GM12878 (cell line): Measurements from ENCODE around the gene KCNG1. TPM values are rescaled to one million over a fixed set of nuclear protein-coding genes. Genes with fewer than 3 reads are reported as not detected.

ENCODE experiments used
- ATAC-seq: fragments of 200-7000 bp; cut with Tn5 transposase; 3 replicates; pipeline ENCODE4 v1.9.1; 2020; ENCODE audit warnings: mild to moderate bottlenecking, moderate library complexity
- BruUV-seq: library from RNA; stranded (reverse); fragments of 400-500 nt; replicated peaks from 2 replicates; lab custom pipeline; 2021; lab: Mats Ljungman, UMichigan
- CTCF ChIA-PET: fragments of 300-600 bp; sonication (Branson Sonifier 250); formaldehyde crosslinking; extraction: SDS; loops from one replicate; lab custom pipeline; 2021; ENCODE audit warnings: inconsistent platforms; lab: Yijun Ruan, JAX
- POLR2A ChIA-PET: fragments of 350-600 bp; formaldehyde crosslinking; extraction: SDS; loops from one replicate; lab custom pipeline; 2021; ENCODE audit warnings: inconsistent platforms; lab: Charles Lee
- RAD21 ChIA-PET: fragments of 300-600 bp; sonication (Branson Sonifier 250); formaldehyde crosslinking; loops from one replicate; lab custom pipeline; 2023; ENCODE audit warnings: antibody characterized with exemption; ENCODE audit not compliant: unreplicated experiment; lab: Charles Lee
- SMC1A ChIA-PET: fragments of 300-600 bp; sonication (Branson Sonifier 250); formaldehyde crosslinking; loops from one replicate; lab custom pipeline; 2023; ENCODE audit not compliant: unreplicated experiment, uncharacterized antibody; lab: Charles Lee
- DNase-seq: peaks from one replicate; pipeline ENCODE4 v3.0.0-alpha.2; 2011; ENCODE audit warnings: low read depth, low spot score
- FAIRE-seq: peaks from 3 replicates; lab custom pipeline; 2011; peaks lifted over from hg19 to GRCh38; lab: Jason Lieb, UNC
- H2AFZ ChIP-seq: 2 replicates; pipeline ENCODE4 v1.6.0; 2011; ENCODE audit warnings: low read depth, low read length, control low read depth; ENCODE audit not compliant: control insufficient read depth
- H3K27ac ChIP-seq: 2 replicates; pipeline ENCODE4 v1.5.1; 2011; ENCODE audit warnings: control low read depth; ENCODE audit not compliant: control insufficient read depth, insufficient read depth
- H3K27me3 ChIP-seq, 2 experiments: replicated peaks in 1 of 2; 2 replicates each; pipeline versions ENCODE4 v1.6.0 to v1.6.1; 2011; ENCODE audit warnings: low read length in 1 of 2; ENCODE audit not compliant: control insufficient read depth in 2 of 2, insufficient read depth in 2 of 2
- H3K36me3 ChIP-seq, 2 experiments: 2 replicates each; pipeline ENCODE4 v1.5.1; 2011; ENCODE audit warnings: low read length in 1 of 2; ENCODE audit not compliant: control insufficient read depth in 2 of 2, insufficient read depth in 2 of 2
- H3K4me1 ChIP-seq: 2 replicates; pipeline ENCODE4 v1.6.1; 2011; ENCODE audit warnings: mild to moderate bottlenecking, low read length, moderate library complexity, mixed read lengths; ENCODE audit not compliant: control insufficient read depth, insufficient read depth
- H3K4me2 ChIP-seq: 2 replicates; pipeline ENCODE4 v1.6.0; 2011; ENCODE audit warnings: control low read depth; ENCODE audit not compliant: control insufficient read depth, insufficient read depth
- H3K4me3 ChIP-seq: fragments of 200-600 bp; sonication (generic); 2 replicates; pipeline ENCODE4 v1.5.1; 2016
- H3K79me2 ChIP-seq: 2 replicates; pipeline ENCODE4 v1.6.0; 2011; ENCODE audit warnings: low read length; ENCODE audit not compliant: control insufficient read depth, insufficient read depth
- H3K9ac ChIP-seq: 2 replicates; pipeline ENCODE4 v1.8.0; 2011; ENCODE audit warnings: low read length, control low read depth, mixed read lengths; ENCODE audit not compliant: control insufficient read depth, insufficient read depth
- H3K9me3 ChIP-seq: replicated peaks from 3 replicates; pipeline ENCODE4 v1.5.1; 2011; ENCODE audit warnings: mild to moderate bottlenecking, low read length; ENCODE audit not compliant: control insufficient read depth, insufficient read depth
- H4K20me1 ChIP-seq: 2 replicates; pipeline ENCODE4 v1.6.0; 2011; ENCODE audit not compliant: control insufficient read depth, insufficient read depth
- ELK1 ChIP-seq: IDR thresholded peaks from 2 replicates; pipeline ENCODE4 v1.6.1; 2012; ENCODE audit warnings: low read depth, low read length, improper control_type of control experiment
- GATAD2B ChIP-seq: fragments of 450-650 bp; conservative IDR thresholded peaks from 2 replicates; pipeline ENCODE4 v1.6.1; 2017; ENCODE audit warnings: low read depth, mild to moderate bottlenecking, moderate library complexity
- HSF1 ChIP-seq: fragments of 150-350 bp; IDR thresholded peaks from 2 replicates; pipeline ENCODE4 v1.6.1; 2014; ENCODE audit warnings: mild to moderate bottlenecking, low read depth, low read length
- NFXL1 ChIP-seq: fragments of 450-650 bp; IDR thresholded peaks from 2 replicates; pipeline ENCODE4 v1.6.1; 2017; ENCODE audit warnings: antibody characterized with exemption, mild to moderate bottlenecking, borderline replicate concordance
- POLR2AphosphoS2 ChIP-seq: IDR thresholded peaks from 2 replicates; pipeline ENCODE4 v1.6.1; 2011; ENCODE audit warnings: low read depth, mild to moderate bottlenecking, low read length, improper control_type of control experiment, moderate library complexity
- WGBS: methylation state at CpG from one replicate; pipeline ENCODE4 v1.1.6; 2016; ENCODE audit warnings: low lambda C conversion rate; ENCODE audit not compliant: insufficient replicate concordance, insufficient coverage; ENCODE audit errors: missing lambda C conversion rate; 5-methylcytosine and 5-hydroxymethylcytosine counted together
- in situ Hi-C: fragments of 300-500 bp; cut with MboI; formaldehyde crosslinking; loops from 9 replicates; pipeline ENCODE4 v1.14.3; 2018; ENCODE audit warnings: mixed read lengths
- intact Hi-C: fragments of 100-400 bp; cut with micrococcal nuclease; formaldehyde crosslinking; loops from one replicate; pipeline ENCODE4 v1.14.2; 2022; ENCODE audit not compliant: unreplicated experiment
- polyA plus RNA-seq, 11 experiments: library from polyadenylated mRNA; depleted of rRNA in 4 of 11; unstranded in 6 of 11; stranded (reverse) in 5 of 11; fragments of >200 nt; fragmentation: Nextera tagmentation in 4 of 11; fragmentation: Illumina TruSeq in 1 of 11; extraction: Ambion mirVana in 4 of 11; extraction: Trizol in 1 of 11; gene quantifications; 1 replicate in 1 of 11; 2 replicates in 10 of 11; pipeline versions ENCODE4 v1.2.1 to v1.2.3, GENCODE V29; 2011 to 2016; ENCODE audit warnings: inconsistent platforms in 2 of 11, missing spikeins in 2 of 11, low read depth in 1 of 11
- total RNA-seq, 4 experiments: library from RNA; depleted of rRNA in 3 of 4; stranded (reverse); fragments of >200 nt in 3 of 4; fragmentation: Illumina TruSeq in 1 of 4; extraction: Trizol in 1 of 4; gene quantifications; 2 replicates each; pipeline versions ENCODE4 v1.2.1 to v1.2.3, GENCODE V29; 2013 to 2021

The KCNG1 gene
- total and polyA plus RNA-seq, 10 of the 15 experiments (the other 5 are each of a cell fraction or from before 2014, with no cell fraction given) = not detected

- ChIA-PET SMC1A (interaction anchor here (0.6 to 1.4 kb wide), 4 partner anchors 197 to 632 kb away, joined by 3 to 4 read pairs (median 3); no protein-coding TSS in a partner anchor), RAD21 (no interaction called here), POLR2A (no interaction called here), CTCF (interaction anchor here (0.7 to 14.7 kb wide), 6 partner anchors 10 to 335 kb away, joined by 3 to 177 read pairs (median 4); no protein-coding TSS in a partner anchor)
- in situ Hi-C loops (no loop called here), intact Hi-C loops (no loop called here)
- Histone ChIP-seq H3K9ac (no peak overlapping the region), H3K4me1 (no peaks in the 10 kb centered on the region), H3K79me2 (no peaks in the 10 kb centered on the region), H3K4me2 (no peak overlapping the region), H2AFZ (no peak overlapping the region), H3K9me3 (no peaks in the 10 kb centered on the region), H4K20me1 (no peaks in the 10 kb centered on the region), H3K36me3 (no peaks in the 10 kb centered on the region), H3K27ac (no peak overlapping the region), H3K27me3 (no peaks in the 10 kb centered on the region), H3K4me3 (no peak overlapping the region)
- no peak for DNase-seq
- no TSS peak for BruUV-seq
- ATAC-seq = no peak
- TF ChIP-seq NFXL1 (no peak), HSF1 (no peak), POLR2AphosphoS2 (no peak), GATAD2B (no peak), ELK1 (no peak)
- no peak for FAIRE-seq
- 28% methylated on average over 3 of the region's 3 CpGs for WGBS
Measured at GRCh38 chr20:50991076-50991475, 31.8 kb downstream of the KCNG1 start.
